Muscle of back (tissue), 13 donors: ENCODE measurements around the gene PDHA1. TPM values are rescaled to one million over a fixed set of nuclear protein-coding genes. Genes with fewer than 3 reads are reported as not detected.
A peak's percentile ranks its signal among the peaks of the same experiment; 100 is the strongest.

Source experiments
- DNase-seq, 3 donors: peaks; one replicate each; pipeline versions ENCODE4 v3.0.0 to v3.0.0-alpha.2; 2013
- long read RNA-seq, 9 donors: transcript quantifications; one replicate each; lab custom pipeline, GENCODE V29; 2026
- polyA plus RNA-seq, 10 donors: library from polyadenylated mRNA; unstranded; fragments of 120-200 nt; gene quantifications; one replicate each; pipeline ENCODE4 v1.2.1, GENCODE V29; 2013; ENCODE audit not compliant: insufficient read length in 10 of 10

Gene PDHA1
- 100 to 1,000 TPM; 141 to 195 (median 161) TPM for polyA plus RNA-seq
- long read RNA-seq, donor 1, transcript PDHA1-206 (11 exons, 3,310 nt), result major isoform, 14 of 85 reads
- long read RNA-seq, donor 1, transcript PDHA1-208 (3 exons, 791 nt), result minor isoform, 7 of 85 reads
- long read RNA-seq, donor 1, partial matches to known transcripts, result 58 of 85 reads
- long read RNA-seq, donor 1, other reads (novel, unspliced or antisense), result 0 of 85 reads
- long read RNA-seq, donor 2, transcript PDHA1-206 (11 exons, 3,310 nt), result major isoform, 31 of 94 reads
- long read RNA-seq, donor 2, transcript PDHA1-210 (4 exons, 437 nt), result minor isoform, 5 of 94 reads
- long read RNA-seq, donor 2, partial matches to known transcripts, result 52 of 94 reads
- long read RNA-seq, donor 2, other reads (novel, unspliced or antisense), result 0 of 94 reads
- long read RNA-seq, donor 3, result 0 reads
- long read RNA-seq, donor 4, transcript PDHA1-206 (11 exons, 3,310 nt), result major isoform, 23 of 89 reads
- long read RNA-seq, donor 4, partial matches to known transcripts, result 57 of 89 reads
- long read RNA-seq, donor 4, other reads (novel, unspliced or antisense), result 0 of 89 reads
- long read RNA-seq, donor 5, transcript PDHA1-211 (4 exons, 611 nt), result minor isoform, 6 of 81 reads
- long read RNA-seq, donor 5, transcript PDHA1-206 (11 exons, 3,310 nt), result major isoform, 35 of 81 reads
- long read RNA-seq, donor 5, partial matches to known transcripts, result 31 of 81 reads
- long read RNA-seq, donor 5, other reads (novel, unspliced or antisense), result 0 of 81 reads
- long read RNA-seq, donor 6, transcript PDHA1-208 (3 exons, 791 nt), result minor isoform, 5 of 151 reads
- long read RNA-seq, donor 6, transcript PDHA1-210 (4 exons, 437 nt), result minor isoform, 8 of 151 reads
- long read RNA-seq, donor 6, transcript PDHA1-206 (11 exons, 3,310 nt), result major isoform, 37 of 151 reads
- long read RNA-seq, donor 6, partial matches to known transcripts, result 92 of 151 reads
- long read RNA-seq, donor 6, other reads (novel, unspliced or antisense), result 0 of 151 reads
- long read RNA-seq, donor 7, transcript PDHA1-206 (11 exons, 3,310 nt), result major isoform, 6 of 68 reads
- long read RNA-seq, donor 7, transcript PDHA1-208 (3 exons, 791 nt), result major isoform, 6 of 68 reads
- long read RNA-seq, donor 7, partial matches to known transcripts, result 50 of 68 reads
- long read RNA-seq, donor 7, other reads (novel, unspliced or antisense), result 0 of 68 reads
- long read RNA-seq, donor 8, transcript PDHA1-206 (11 exons, 3,310 nt), result major isoform, 18 of 63 reads
- long read RNA-seq, donor 8, transcript PDHA1-210 (4 exons, 437 nt), result minor isoform, 6 of 63 reads
- long read RNA-seq, donor 8, partial matches to known transcripts, result 34 of 63 reads
- long read RNA-seq, donor 8, other reads (novel, unspliced or antisense), result 0 of 63 reads
- long read RNA-seq, donor 9, partial matches to known transcripts, result 0 of 5 reads
- long read RNA-seq, donor 9, other reads (novel, unspliced or antisense), result 0 of 5 reads

GRCh38 chrX:19343535-19344408 is at the start of gene PDHA1:
Gene PDHA1 (plus strand): TSS chrX:19343927. CDS start chrX:19344038, 111 bp downstream.
- peak; percentile 92 to 97 (median 95) for DNase-seq

- DNase-seq, result peak; percentile 80 to 86 (median 83)
Observed at GRCh38 chrX:19303256-19303880, 40.4 kb upstream of the PDHA1 start.

- no peak for DNase-seq
Observed at GRCh38 chrX:19326567-19326966, 17.2 kb upstream of the PDHA1 start.

DNA sequence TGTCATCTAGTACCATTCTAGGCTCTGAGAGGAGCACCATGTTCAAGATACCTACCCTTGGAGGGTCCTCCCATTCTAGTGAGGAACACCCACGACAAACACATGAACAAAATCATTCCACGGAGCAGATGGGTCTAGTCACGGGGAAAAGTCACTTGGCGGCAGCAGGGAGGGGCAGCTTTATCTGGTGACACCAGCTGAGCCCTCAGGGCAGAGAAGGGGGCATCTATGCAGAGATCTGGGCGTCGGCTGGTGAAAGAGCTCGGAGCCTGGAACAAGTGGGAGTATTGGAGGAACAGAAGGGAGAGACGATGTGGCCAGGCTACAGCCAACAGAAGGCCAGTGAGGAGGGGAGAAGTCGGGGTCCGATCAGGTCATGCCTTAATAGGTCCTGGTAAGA is 11.9 kb upstream of the PDHA1 start:
- no peak for DNase-seq

DNA sequence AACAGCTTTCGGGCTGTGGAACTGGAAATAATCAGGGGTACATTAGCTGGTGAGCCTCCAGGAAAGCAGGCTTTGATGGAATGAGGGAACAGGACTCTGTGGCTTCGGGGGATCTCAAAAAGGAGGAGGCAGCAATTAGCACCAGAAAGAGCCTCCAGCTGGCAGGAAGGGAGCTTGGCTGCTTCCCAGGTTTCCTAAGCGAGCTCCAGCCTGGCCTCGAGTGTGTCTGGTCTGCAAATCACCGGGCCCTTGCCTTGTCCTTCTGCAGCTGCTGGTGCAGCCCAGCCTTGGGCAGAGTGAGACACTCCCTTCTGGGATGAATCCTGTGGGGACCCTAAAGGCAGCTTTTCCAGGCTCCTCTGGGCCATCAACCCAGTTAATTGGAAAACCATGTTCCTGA is 10.7 kb upstream of the PDHA1 start:
- DNase-seq, result peak; percentile 46 to 85 (median 72)

GRCh38 chrX:19334945-19335626 is 8.6 kb upstream of the PDHA1 start:
- no peak for DNase-seq

DNA sequence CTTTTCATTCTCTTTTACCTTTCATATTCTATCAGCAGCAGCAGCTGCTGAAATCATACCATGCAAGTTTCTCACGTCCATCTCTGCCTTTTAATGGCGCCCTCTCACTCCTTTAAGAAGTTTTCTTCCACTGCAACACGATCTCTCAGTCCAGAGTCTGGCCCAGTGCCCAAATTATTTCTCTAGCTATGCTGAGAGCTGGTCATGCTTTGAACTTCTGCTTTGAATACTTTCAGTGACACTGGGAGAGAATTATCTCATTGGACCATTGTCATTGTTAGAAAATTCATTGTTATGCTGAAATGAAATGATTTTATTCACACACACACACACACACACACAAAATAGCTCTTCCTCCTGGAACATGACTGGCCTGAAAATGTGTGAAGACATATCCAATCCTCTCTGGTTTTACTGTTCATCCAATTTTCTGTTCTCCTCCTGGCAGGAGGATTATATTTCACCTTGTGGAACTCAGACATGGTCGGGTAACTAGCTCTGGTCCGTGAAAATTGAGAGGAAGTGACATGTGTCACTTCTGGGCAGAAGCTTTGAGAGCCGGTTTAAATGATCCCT is 1.3 kb upstream of the PDHA1 start:
- DNase-seq, result peak in 1 of 3 donors; percentile 41

GRCh38 chrX:19343085-19343534 is 617 bp upstream of the PDHA1 start:
- no peak for DNase-seq

GRCh38 chrX:19344661-19345060 is 934 bp downstream of the PDHA1 start:
- no peak for DNase-seq

DNA sequence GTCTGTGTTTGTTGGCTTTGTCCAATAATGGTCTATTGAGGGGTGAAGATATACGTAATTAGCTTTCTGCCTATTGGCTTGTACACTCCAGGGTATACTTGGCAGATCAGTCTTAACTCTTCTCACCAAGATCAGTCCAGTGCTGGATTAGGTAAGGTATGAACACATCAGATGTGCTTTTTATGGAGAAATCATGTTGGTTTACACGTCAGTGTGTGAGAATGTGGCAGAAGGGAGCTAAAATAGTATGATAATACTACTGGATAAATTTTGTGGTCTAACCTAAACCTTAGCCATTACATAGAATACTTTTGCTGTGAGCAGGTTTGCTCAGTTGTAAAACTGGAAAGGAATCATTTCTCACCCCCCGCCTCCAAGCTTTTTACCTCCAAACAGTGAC is 4.2 kb downstream of the PDHA1 start:
- no peak for DNase-seq

GRCh38 chrX:19349264-19349663 is 5.5 kb downstream of the PDHA1 start:
- no peak for DNase-seq

GRCh38 chrX:19350941-19351384 is 7.2 kb downstream of the PDHA1 start:
- DNase-seq, result no peak

DNA sequence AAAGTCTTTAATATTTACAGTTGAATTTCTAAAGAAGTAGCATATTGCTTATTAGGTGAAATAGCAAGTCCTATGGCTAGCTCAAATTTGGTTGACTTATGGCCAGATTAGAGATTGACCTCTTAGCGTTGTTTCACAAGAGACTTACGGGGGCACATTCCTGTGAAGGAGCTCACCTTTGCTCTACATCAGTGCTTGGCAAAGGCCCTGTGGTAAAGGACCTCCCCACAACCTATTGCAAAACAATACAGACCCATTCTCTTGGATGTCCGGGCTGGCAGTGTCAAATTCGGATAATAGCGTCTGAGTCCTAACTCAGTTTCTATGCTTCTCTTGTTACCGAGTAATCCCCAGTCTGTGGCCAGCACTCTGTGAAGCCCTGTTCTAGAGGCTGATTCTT is 10.9 kb downstream of the PDHA1 start:
- DNase-seq, result no peak

DNA sequence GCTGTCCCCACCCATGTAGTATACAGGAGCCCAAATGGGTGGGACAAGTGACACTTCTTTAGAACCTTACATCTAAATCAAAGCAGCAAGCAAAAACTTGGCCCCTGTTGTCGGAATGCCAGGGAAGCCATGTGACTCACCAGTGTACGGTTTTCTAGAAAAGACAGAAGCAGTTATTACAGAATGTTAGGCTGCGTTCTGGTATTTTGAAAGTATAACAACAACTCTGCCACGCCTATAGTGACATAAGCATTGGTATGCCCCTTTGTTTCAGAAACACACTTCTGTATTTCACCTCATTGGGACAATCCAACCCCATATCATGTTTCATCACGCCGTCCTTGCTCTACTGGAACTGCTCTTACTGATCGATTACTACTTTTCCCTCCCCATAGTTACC is 14.8 kb downstream of the PDHA1 start:
- no peak for DNase-seq

DNA sequence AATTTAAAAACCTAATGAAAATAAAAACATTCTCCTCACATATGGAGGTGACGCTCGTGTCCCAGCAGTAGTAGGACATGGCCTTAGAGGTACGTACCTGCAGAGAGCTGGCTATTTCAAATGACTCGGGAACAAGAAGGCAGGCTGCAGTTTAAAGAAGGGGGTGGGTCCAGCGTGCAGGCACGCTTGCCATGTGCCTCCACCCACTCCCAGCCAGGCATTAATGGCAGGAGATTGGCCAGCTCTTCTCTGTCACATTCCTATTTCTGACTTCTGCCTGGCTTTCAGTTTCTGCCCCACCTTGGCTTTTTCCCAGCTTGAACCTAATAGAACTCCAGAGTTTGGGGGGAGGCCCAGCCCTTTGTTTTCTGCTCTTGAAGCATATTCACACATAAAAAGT is 17.2 kb downstream of the PDHA1 start:
- no peak for DNase-seq

- DNase-seq, result no peak
Observed at GRCh38 chrX:19361701-19362100, 18.0 kb downstream of the PDHA1 start.

DNA sequence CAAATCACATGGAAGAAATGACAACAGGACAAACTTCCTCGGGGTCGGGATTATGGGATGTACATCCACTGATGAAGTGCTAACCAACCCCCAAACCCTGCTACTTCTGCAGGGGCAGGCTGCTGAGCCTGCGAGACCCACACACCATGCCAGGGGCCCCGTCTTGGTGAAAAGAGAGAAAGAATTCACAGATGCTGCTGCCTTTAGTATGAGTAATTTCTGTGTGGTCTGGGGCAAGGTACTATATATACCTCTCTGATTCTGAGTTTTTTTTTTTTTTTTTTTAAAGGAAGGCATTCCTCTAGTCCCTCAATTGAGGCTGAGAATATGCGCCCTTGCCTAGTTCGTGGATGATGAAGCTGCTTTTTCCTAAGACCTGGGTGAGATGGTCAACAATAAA is 24.8 kb downstream of the PDHA1 start:
- no peak for DNase-seq

- peak in 1 of 3 donors; percentile 16 for DNase-seq
Observed at GRCh38 chrX:19370061-19370460, 26.3 kb downstream of the PDHA1 start.

- DNase-seq, result peak; percentile 51 to 86 (median 69)
Observed at GRCh38 chrX:19372170-19372546, 28.4 kb downstream of the PDHA1 start.
